K562 (cell line): ENCODE data around the gene SLC25A44. TPM values are rescaled to one million over a fixed set of nuclear protein-coding genes. Genes with fewer than 3 reads are reported as not detected.

Experiments used
- ATAC-seq: fragments of 200-7000 bp; cut with Tn5 transposase; 3 replicates; pipeline ENCODE4 v1.9.1; 2020; ENCODE audit warnings: moderate library complexity
- BruUV-seq: library from RNA; stranded (reverse); fragments of 400-500 nt; replicated peaks from 2 replicates; lab custom pipeline; 2021; lab: Mats Ljungman, UMichigan
- CTCF ChIA-PET: fragments of 300-600 bp; formaldehyde crosslinking; extraction: SDS; loops from one replicate; lab custom pipeline; 2021; ENCODE audit warnings: low intra/inter-chr PET ratio; lab: Yijun Ruan, JAX
- POLR2A ChIA-PET: fragments of 300-600, 350-650 bp; sonication (Branson Sonifier 250); formaldehyde crosslinking; extraction: SDS; loops from one replicate; lab custom pipeline; 2021; ENCODE audit warnings: antibody characterized with exemption, inconsistent platforms; lab: Yijun Ruan, JAX
- DNase-seq, 4 experiments: peaks; one replicate each; pipeline versions ENCODE4 v3.0.0 to v3.0.0-alpha.2; 2011 to 2018; ENCODE audit warnings: low spot score in 3 of 4, mixed read lengths in 3 of 4; ENCODE audit errors: extremely low read depth in 1 of 4
- FAIRE-seq: peaks from 2 replicates; lab custom pipeline; 2011; peaks lifted over from hg19 to GRCh38; lab: Jason Lieb, UNC
- H2AFZ ChIP-seq: 2 replicates; pipeline ENCODE4 v1.6.0; 2011; ENCODE audit warnings: low read depth, low read length, control low read depth, inconsistent platforms
- H3K27ac ChIP-seq: fragments of 200-600 bp; 3 replicates; pipeline ENCODE4 v1.8.0; 2011; ENCODE audit warnings: low read depth, mild to moderate bottlenecking, control low read depth, inconsistent platforms, low read length, moderate library complexity, mixed read lengths; ENCODE audit errors: extremely low read depth
- H3K27me3 ChIP-seq, 2 experiments: fragments of 300-600 bp in 1 of 2; 2 replicates in 1 of 2; 3 replicates in 1 of 2; pipeline versions ENCODE4 v1.6.0 to v1.8.0; 2011; ENCODE audit warnings: inconsistent platforms in 2 of 2, low read length in 2 of 2, mild to moderate bottlenecking in 1 of 2, mixed read lengths in 1 of 2, moderate library complexity in 1 of 2; ENCODE audit not compliant: control insufficient read depth in 2 of 2, insufficient read depth in 2 of 2
- H3K36me3 ChIP-seq: fragments of 300-600 bp; 3 replicates; pipeline ENCODE4 v1.8.0; 2011; ENCODE audit warnings: mild to moderate bottlenecking, low read length, inconsistent platforms; ENCODE audit not compliant: control insufficient read depth, insufficient read depth
- H3K4me1 ChIP-seq, 2 experiments: fragments of 200-600 bp in 1 of 2; replicated peaks in 1 of 2; 2 replicates in 1 of 2; 3 replicates in 1 of 2; pipeline versions ENCODE4 v1.5.1 to v1.8.0; 2011; ENCODE audit warnings: inconsistent platforms in 2 of 2, low read length in 2 of 2, mild to moderate bottlenecking in 1 of 2, mixed read lengths in 1 of 2, moderate library complexity in 1 of 2; ENCODE audit not compliant: control insufficient read depth in 2 of 2, insufficient read depth in 2 of 2
- H3K4me2 ChIP-seq: 2 replicates; pipeline ENCODE4 v1.6.1; 2011; ENCODE audit warnings: low read length, control low read depth, inconsistent platforms, mixed read lengths; ENCODE audit not compliant: insufficient read depth
- H3K4me3 ChIP-seq: fragments of 200-600 bp; sonication (generic), shearing (Covaris generic); 2 replicates; pipeline ENCODE4 v1.5.1; 2016; ENCODE audit warnings: control low read depth, inconsistent platforms
- H3K79me2 ChIP-seq: fragments of 200-600 bp; 3 replicates; pipeline ENCODE4 v1.8.0; 2011; ENCODE audit warnings: low read length, inconsistent platforms; ENCODE audit not compliant: control insufficient read depth, insufficient read depth
- H3K9ac ChIP-seq, 2 experiments: 2 replicates each; pipeline versions ENCODE4 v1.6.0 to v1.6.1; 2011; ENCODE audit warnings: low read depth in 2 of 2, low read length in 2 of 2, control low read depth in 1 of 2, inconsistent platforms in 1 of 2, mild to moderate bottlenecking in 1 of 2, mixed read lengths in 1 of 2; ENCODE audit not compliant: insufficient read depth in 1 of 2
- H3K9me1 ChIP-seq: one replicate; pipeline ENCODE4 v1.6.0; 2011; ENCODE audit warnings: inconsistent platforms, mild to moderate bottlenecking, low read length, moderate library complexity; ENCODE audit not compliant: control insufficient read depth, insufficient read depth
- H3K9me3 ChIP-seq: replicated peaks from 2 replicates; pipeline ENCODE4 v1.5.1; 2011; ENCODE audit warnings: low read depth, low read length, inconsistent platforms; ENCODE audit not compliant: control insufficient read depth, insufficient read depth
- H4K20me1 ChIP-seq: replicated peaks from 2 replicates; pipeline ENCODE4 v1.6.1; 2011; ENCODE audit warnings: low read length, inconsistent platforms, mixed read lengths; ENCODE audit not compliant: control insufficient read depth, insufficient read depth
- C11orf30 ChIP-seq: fragments of 450-650 bp; IDR thresholded peaks from 2 replicates; pipeline ENCODE4 v1.6.1; 2016; ENCODE audit warnings: low read depth, mild to moderate bottlenecking
- MAFG ChIP-seq: fragments of 450-650 bp; conservative IDR thresholded peaks from 2 replicates; pipeline ENCODE4 v1.6.1; 2016; ENCODE audit warnings: missing genetic modification characterization, missing compliant biosample characterization
- NFE2 ChIP-seq: IDR thresholded peaks from 2 replicates; pipeline ENCODE4 v1.6.1; 2014; ENCODE audit warnings: antibody characterized with exemption, low read depth
- SIX5 ChIP-seq, 2 experiments: IDR thresholded peaks; 2 replicates each; pipeline ENCODE4 v1.6.1; 2011; ENCODE audit warnings: low read length in 2 of 2, borderline replicate concordance in 1 of 2, low read depth in 1 of 2, mild to moderate bottlenecking in 1 of 2, moderate library complexity in 1 of 2; ENCODE audit not compliant: insufficient read depth in 1 of 2
- SNRNP70 ChIP-seq: fragments of 200-400 bp; formaldehyde crosslinking; optimal IDR thresholded peaks from 2 replicates; pipeline ENCODE3; 2017; ENCODE audit warnings: low read depth, low read length
- VEZF1 ChIP-seq: fragments of 200-800 bp; sonication (Bioruptor generic); IDR thresholded peaks from 2 replicates; pipeline ENCODE4 v1.6.1; 2017; ENCODE audit warnings: missing genetic modification characterization, missing compliant biosample characterization
- ZNF316 ChIP-seq: fragments of 450-650 bp; IDR thresholded peaks from 2 replicates; pipeline ENCODE4 v1.6.1; 2016
- ZNF407 ChIP-seq: fragments of 450-650 bp; IDR thresholded peaks from 2 replicates; pipeline ENCODE4 v1.6.1; 2016; ENCODE audit warnings: low read depth
- WGBS: fragments of 100-300 bp; shearing (Covaris generic); methylation state at CpG from one replicate; pipeline ENCODE4 v1.1.6; 2016; ENCODE audit warnings: low coverage, mixed read lengths; ENCODE audit not compliant: insufficient coverage; ENCODE audit errors: missing lambda C conversion rate; 5-methylcytosine and 5-hydroxymethylcytosine counted together
- in situ Hi-C: fragments of 300-500 bp; cut with MboI; formaldehyde crosslinking; loops from 4 replicates; pipeline ENCODE4 v1.15.0; 2018; ENCODE audit warnings: inconsistent platforms, mixed read lengths
- intact Hi-C: fragments of 100-400 bp; cut with micrococcal nuclease; formaldehyde crosslinking; loops from 2 replicates; pipeline ENCODE4 v1.14.2; 2022
- polyA plus RNA-seq, 8 experiments: library from polyadenylated mRNA; depleted of rRNA in 4 of 8; stranded (reverse) in 5 of 8; unstranded in 3 of 8; fragments of >200 nt; fragmentation: Nextera tagmentation in 2 of 8; fragmentation: Illumina TruSeq in 1 of 8; extraction: Ambion mirVana in 2 of 8; extraction: Trizol in 1 of 8; gene quantifications; 2 replicates each; pipeline versions ENCODE4 v1.2.1 to v1.2.3, GENCODE V29; 2011 to 2014; ENCODE audit warnings: inconsistent platforms in 1 of 8, missing spikeins in 1 of 8
- total RNA-seq, 7 experiments: library from RNA; depleted of rRNA in 6 of 7; stranded (reverse); fragments of >200 nt in 6 of 7; fragmentation: Illumina TruSeq in 2 of 7; extraction: Trizol in 2 of 7; gene quantifications; 2 replicates each; pipeline versions ENCODE4 v1.2.1 to v1.2.3, GENCODE V29; 2011 to 2021; ENCODE audit warnings: low replicate concordance in 1 of 7

SLC25A44 gene
- total and polyA plus RNA-seq, 9 of the 15 experiments (the other 6 are each of a cell fraction or from before 2014, with no cell fraction given): 4.4 to 22.8 (median 12.5) TPM

- in situ Hi-C loops: loop anchor here (5.0 kb wide), 1 partner anchor 83 kb away; no protein-coding TSS in a partner anchor
These were observed 36.0 kb downstream of the SLC25A44 start for GRCh38 chr1:156229809-156230472.

More at GRCh38 chr1:156229809-156230472, 36.0 kb downstream of the SLC25A44 start:
- ATAC-seq (peak; percentile 45), FAIRE-seq (no peak), DNase-seq (no peak)
- WGBS: 48% methylated on average over 11 of the region's 11 CpGs
- Histone ChIP-seq H4K20me1 (no peaks in the 10 kb centered on the region), H2AFZ (no peak overlapping the region), H3K4me3 (no peak overlapping the region), H3K27ac (no peak overlapping the region), H3K27me3 (no peaks in the 10 kb centered on the region), H3K36me3 (peaks cover 31% of the 10 kb centered on the region; the same call in 2 of the 3 replicates), H3K9me3 (no peaks in the 10 kb centered on the region), H3K79me2 (no peaks in the 10 kb centered on the region), H3K9ac (no peak overlapping the region), H3K4me2 (no peak overlapping the region), H3K4me1 (peaks cover 9 to 14% of the 10 kb centered on the region in 2 experiments; a peak in 4 of 5 replicates), H3K9me1 (no peaks in the 10 kb centered on the region)
- CTCF ChIA-PET: no interaction called here
- peak; percentile 56; the same call in 1 of the 2 replicates for TF ChIP-seq C11orf30
- TF ChIP-seq ZNF407: no peak
- TF ChIP-seq VEZF1 (CRISPR knock-in tag): no peak
- TF ChIP-seq MAFG (tag): peak; percentile 70
- peak; percentile 64 for TF ChIP-seq NFE2
- TF ChIP-seq SNRNP70: no peak
- TF ChIP-seq ZNF316: peak; percentile 32; the same call in 1 of the 2 replicates
- no peak for TF ChIP-seq SIX5 (IDR thresholded peaks at IDR 0.05; ENCODE audit: borderline replicate concordance in 1 of 2, insufficient read depth in 1 of 2, low read depth in 1 of 2, low read length in 2 of 2)
- intact Hi-C loops: loop anchor here (5.0 kb wide), 2 partner anchors 133 to 217 kb away; no protein-coding TSS in a partner anchor
- POLR2A ChIA-PET: interaction anchor here (0.6 to 1.2 kb wide), 5 partner anchors 14 to 101 kb away, joined by 3 read pairs; no protein-coding TSS in a partner anchor
- BruUV-seq: no TSS peak
